ENCODE measurements around the gene USP17L13.
"Not testable (repeated sequence)": the region's sequence is repeated elsewhere in the genome, so short reads cannot be mapped to it uniquely, and the experiment has no call there.

USP17L13 gene, protein sequence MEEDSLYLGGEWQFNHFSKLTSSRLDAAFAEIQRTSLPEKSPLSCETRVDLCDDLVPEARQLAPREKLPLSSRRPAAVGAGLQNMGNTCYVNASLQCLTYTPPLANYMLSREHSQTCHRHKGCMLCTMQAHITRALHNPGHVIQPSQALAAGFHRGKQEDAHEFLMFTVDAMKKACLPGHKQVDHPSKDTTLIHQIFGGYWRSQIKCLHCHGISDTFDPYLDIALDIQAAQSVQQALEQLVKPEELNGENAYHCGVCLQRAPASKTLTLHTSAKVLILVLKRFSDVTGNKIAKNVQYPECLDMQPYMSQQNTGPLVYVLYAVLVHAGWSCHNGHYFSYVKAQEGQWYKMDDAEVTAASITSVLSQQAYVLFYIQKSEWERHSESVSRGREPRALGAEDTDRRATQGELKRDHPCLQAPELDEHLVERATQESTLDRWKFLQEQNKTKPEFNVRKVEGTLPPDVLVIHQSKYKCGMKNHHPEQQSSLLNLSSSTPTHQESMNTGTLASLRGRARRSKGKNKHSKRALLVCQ

DNA sequence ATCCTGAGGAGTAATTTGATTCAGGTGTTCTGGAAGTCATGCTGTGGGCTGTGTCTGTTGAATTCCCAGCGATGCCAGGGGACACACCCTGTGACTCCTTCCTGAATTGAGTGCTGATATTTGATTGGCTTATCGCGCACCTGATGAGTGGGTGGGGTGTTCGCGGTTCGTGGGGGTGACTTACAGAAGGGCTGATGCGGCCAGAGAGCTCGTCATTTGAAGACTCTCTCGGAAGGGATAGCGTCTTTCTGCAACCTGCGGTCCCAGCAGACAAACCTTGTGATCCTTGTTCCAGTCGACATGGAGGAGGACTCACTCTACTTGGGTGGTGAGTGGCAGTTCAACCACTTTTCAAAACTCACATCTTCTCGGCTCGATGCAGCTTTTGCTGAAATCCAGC is at the start of gene USP17L13:
Gene USP17L13 (plus strand): TSS at position 301 of the 400 bp plus-strand sequence. CDS start 0 bp downstream, at position 301.
- DNase-seq; H3K27me3 ChIP-seq (ENCODE audit: insufficient read depth, low read depth, severe bottlenecking); H3K9me3 ChIP-seq (ENCODE audit: severe bottlenecking); H3K27ac ChIP-seq; H3K4me3 ChIP-seq (ENCODE audit: low read depth, low read length); H3K36me3 ChIP-seq: not testable (repeated sequence)

DNA sequence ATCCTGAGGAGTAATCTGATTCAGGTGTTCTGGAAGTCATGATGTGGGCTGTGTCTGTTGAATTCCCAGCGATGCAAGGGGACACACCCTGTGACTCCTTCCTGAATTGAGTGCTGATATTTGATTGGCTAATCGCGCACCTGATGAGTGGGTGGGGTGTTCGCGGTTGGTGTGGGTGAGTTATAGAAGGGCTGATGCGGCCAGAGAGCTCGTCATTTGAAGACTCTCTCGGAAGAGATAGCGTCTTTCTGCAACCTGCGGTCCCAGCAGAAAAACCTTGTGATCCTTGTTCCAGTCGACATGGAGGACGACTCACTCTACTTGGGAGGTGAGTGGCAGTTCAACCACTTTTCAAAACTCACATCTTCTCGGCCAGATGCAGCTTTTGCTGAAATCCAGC is 14.3 kb upstream of the USP17L13 start, which contains the start of gene USP17L10:
Gene USP17L10 (plus strand): TSS at position 301 of the 400 bp plus-strand sequence. CDS start 0 bp downstream, at position 301.
- H3K9me3 ChIP-seq (ENCODE audit: severe bottlenecking); H3K27ac ChIP-seq; H3K36me3 ChIP-seq; H3K4me3 ChIP-seq (ENCODE audit: low read depth, low read length); DNase-seq; H3K27me3 ChIP-seq (ENCODE audit: insufficient read depth, low read depth, severe bottlenecking): not testable (repeated sequence)

DNA sequence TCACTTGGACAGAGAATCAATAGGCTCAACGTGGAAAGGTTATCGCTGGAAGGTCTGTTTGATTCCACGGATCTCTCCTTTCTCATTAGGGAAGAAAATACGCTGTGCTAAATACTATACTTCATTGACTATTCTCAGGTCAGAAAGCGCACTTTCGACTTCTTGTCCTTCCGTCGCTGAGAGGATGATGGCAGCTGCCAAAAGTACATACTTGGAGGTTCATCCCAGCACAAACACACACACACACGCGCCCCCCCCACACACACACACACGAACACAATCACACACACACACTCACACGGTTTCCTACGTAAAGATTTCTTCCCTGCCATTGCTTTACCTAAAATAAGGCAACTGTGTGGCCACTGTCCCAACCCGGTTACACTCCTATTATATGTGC is 10.0 kb upstream of the USP17L13 start:
- not testable (repeated sequence) for H3K9me3 ChIP-seq (ENCODE audit: severe bottlenecking); H3K4me3 ChIP-seq (ENCODE audit: low read depth, low read length); H3K27ac ChIP-seq; H3K36me3 ChIP-seq; DNase-seq; H3K27me3 ChIP-seq (ENCODE audit: insufficient read depth, low read depth, severe bottlenecking)

DNA sequence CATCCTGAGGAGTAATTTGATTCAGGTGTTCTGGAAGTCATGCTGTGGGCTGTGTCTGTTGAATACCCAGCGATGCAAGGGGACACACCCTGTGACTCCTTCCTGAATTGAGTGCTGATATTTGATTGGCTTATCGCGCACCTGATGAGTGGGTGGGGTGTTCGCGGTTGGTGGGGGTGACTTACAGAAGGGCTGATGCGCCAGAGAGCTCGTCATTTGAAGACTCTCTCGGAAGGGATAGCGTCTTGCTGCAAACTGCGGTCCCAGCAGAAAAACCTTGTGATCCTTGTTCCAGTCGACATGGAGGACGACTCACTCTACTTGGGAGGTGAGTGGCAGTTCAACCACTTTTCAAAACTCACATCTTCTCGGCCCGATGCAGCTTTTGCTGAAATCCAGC is 9.6 kb upstream of the USP17L13 start, which contains the start of gene USP17L11:
Gene USP17L11 (plus strand): TSS at position 301 of the 400 bp plus-strand sequence. CDS start 0 bp downstream, at position 301.
- H3K27me3 ChIP-seq (ENCODE audit: insufficient read depth, low read depth, severe bottlenecking); H3K27ac ChIP-seq; H3K36me3 ChIP-seq; DNase-seq; H3K4me3 ChIP-seq (ENCODE audit: low read depth, low read length); H3K9me3 ChIP-seq (ENCODE audit: severe bottlenecking): not testable (repeated sequence)

DNA sequence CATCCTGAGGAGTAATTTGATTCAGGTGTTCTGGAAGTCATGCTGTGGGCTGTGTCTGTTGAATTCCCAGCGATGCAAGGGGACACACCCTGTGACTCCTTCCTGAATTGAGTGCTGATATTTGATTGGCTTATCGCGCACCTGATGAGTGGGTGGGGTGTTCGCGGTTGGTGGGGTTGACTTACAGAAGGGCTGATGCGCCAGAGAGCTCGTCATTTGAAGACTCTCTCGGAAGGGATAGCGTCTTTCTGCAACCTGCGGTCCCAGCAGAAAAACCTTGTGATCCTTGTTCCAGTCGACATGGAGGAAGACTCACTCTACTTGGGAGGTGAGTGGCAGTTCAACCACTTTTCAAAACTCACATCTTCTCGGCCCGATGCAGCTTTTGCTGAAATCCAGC is 4.8 kb upstream of the USP17L13 start, which contains the start of gene USP17L12:
Gene USP17L12 (plus strand): TSS at position 301 of the 400 bp plus-strand sequence. CDS start 0 bp downstream, at position 301.
- H3K9me3 ChIP-seq (ENCODE audit: severe bottlenecking); H3K36me3 ChIP-seq; DNase-seq; H3K27ac ChIP-seq; H3K4me3 ChIP-seq (ENCODE audit: low read depth, low read length); H3K27me3 ChIP-seq (ENCODE audit: insufficient read depth, low read depth, severe bottlenecking): not testable (repeated sequence)

DNA sequence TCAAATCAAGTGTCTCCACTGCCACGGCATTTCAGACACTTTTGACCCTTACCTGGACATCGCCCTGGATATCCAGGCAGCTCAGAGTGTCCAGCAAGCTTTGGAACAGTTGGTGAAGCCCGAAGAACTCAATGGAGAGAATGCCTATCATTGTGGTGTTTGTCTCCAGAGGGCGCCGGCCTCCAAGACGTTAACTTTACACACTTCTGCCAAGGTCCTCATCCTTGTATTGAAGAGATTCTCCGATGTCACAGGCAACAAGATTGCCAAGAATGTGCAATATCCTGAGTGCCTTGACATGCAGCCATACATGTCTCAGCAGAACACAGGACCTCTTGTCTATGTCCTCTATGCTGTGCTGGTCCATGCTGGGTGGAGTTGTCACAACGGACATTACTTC is 5.6 kb downstream of the USP17L13 start:
- not testable (repeated sequence) for H3K4me3 ChIP-seq (ENCODE audit: low read depth, low read length); H3K9me3 ChIP-seq (ENCODE audit: severe bottlenecking); H3K36me3 ChIP-seq; H3K27me3 ChIP-seq (ENCODE audit: insufficient read depth, low read depth, severe bottlenecking); DNase-seq; H3K27ac ChIP-seq

DNA sequence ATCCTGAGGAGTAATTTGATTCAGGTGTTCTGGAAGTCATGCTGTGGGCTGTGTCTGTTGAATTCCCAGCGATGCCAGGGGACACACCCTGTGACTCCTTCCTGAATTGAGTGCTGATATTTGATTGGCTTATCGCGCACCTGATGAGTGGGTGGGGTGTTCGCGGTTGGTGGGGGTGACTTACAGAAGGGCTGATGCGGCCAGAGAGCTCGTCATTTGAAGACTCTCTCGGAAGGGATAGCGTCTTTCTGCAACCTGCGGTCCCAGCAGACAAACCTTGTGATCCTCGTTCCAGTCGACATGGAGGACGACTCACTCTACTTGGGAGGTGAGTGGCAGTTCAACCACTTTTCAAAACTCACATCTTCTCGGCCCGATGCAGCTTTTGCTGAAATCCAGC is 9.4 kb downstream of the USP17L13 start, which contains the start of gene USP17L15:
Gene USP17L15 (plus strand): TSS at position 301 of the 400 bp plus-strand sequence. CDS start 0 bp downstream, at position 301.
- not testable (repeated sequence) for H3K27me3 ChIP-seq (ENCODE audit: insufficient read depth, low read depth, severe bottlenecking); H3K36me3 ChIP-seq; H3K27ac ChIP-seq; DNase-seq; H3K9me3 ChIP-seq (ENCODE audit: severe bottlenecking); H3K4me3 ChIP-seq (ENCODE audit: low read depth, low read length)

DNA sequence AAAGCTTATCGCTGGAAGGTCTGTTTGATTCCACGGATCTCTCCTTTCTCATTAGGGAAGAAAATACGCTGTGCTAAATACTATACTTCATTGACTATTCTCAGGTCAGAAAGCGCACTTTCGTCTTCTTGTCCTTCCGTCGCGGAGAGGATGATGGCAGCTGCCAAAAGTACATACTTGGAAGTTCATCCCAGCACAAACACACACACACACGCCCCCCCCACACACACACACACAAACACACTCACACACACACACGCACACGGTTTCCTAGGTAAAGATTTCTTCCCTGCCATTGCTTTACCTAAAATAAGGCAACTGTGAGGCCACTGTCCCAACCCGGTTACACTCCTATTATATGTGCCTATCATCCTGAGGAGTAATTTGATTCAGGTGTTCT is 13.8 kb downstream of the USP17L13 start:
- not testable (repeated sequence) for H3K27ac ChIP-seq; H3K4me3 ChIP-seq (ENCODE audit: low read depth, low read length); H3K27me3 ChIP-seq (ENCODE audit: insufficient read depth, low read depth, severe bottlenecking); H3K9me3 ChIP-seq (ENCODE audit: severe bottlenecking); H3K36me3 ChIP-seq
- peak; percentile 13 for DNase-seq

DNA sequence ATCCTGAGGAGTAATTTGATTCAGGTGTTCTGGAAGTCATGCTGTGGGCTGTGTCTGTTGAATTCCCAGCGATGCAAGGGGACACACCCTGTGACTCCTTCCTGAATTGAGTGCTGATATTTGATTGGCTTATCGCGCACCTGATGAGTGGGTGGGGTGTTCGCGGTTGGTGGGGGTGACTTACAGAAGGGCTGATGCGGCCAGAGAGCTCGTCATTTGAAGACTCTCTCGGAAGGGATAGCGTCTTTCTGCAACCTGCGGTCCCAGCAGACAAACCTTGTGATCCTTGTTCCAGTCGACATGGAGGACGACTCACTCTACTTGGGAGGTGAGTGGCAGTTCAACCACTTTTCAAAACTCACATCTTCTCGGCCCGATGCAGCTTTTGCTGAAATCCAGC is 18.9 kb downstream of the USP17L13 start, which contains the start of gene USP17L17:
Gene USP17L17 (plus strand): TSS at position 301 of the 400 bp plus-strand sequence. CDS start 0 bp downstream, at position 301.
- H3K27me3 ChIP-seq (ENCODE audit: insufficient read depth, low read depth, severe bottlenecking); H3K36me3 ChIP-seq; DNase-seq; H3K9me3 ChIP-seq (ENCODE audit: severe bottlenecking); H3K27ac ChIP-seq; H3K4me3 ChIP-seq (ENCODE audit: low read depth, low read length): not testable (repeated sequence)

DNA sequence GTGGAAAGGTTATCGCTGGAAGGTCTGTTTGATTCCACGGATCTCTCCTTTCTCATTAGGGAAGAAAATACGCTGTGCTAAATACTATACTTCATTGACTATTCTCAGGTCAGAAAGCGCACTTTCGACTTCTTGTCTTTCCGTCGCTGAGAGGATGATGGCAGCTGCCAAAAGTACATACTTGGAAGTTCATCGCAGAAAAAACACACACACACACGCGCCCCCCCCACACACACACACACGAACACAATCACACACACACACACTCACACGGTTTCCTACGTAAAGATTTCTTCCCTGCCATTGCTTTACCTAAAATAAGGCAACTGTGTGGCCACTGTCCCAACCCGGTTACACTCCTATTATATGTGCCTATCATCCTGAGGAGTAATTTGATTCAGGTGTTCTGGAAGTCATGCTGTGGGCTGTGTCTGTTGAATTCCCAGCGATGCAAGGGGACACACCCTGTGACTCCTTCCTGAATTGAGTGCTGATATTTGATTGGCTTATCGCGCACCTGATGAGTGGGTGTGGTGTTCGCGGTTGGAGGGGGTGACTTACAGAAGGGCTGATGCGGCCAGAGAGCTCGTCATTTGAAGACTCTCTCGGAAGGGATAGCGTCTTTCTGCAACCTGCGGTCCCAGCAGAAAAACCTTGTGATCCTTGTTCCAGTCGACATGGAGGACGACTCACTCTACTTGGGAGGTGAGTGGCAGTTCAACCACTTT is 23.4 kb downstream of the USP17L13 start, which contains the start of gene USP17L18:
Gene USP17L18 (plus strand): TSS at position 678 of the 728 bp plus-strand sequence. CDS start 0 bp downstream, at position 678.
- H3K9me3 ChIP-seq (ENCODE audit: severe bottlenecking); H3K27me3 ChIP-seq (ENCODE audit: insufficient read depth, low read depth, severe bottlenecking); H3K4me3 ChIP-seq (ENCODE audit: low read depth, low read length); H3K36me3 ChIP-seq; DNase-seq; H3K27ac ChIP-seq: not testable (repeated sequence)

DNA sequence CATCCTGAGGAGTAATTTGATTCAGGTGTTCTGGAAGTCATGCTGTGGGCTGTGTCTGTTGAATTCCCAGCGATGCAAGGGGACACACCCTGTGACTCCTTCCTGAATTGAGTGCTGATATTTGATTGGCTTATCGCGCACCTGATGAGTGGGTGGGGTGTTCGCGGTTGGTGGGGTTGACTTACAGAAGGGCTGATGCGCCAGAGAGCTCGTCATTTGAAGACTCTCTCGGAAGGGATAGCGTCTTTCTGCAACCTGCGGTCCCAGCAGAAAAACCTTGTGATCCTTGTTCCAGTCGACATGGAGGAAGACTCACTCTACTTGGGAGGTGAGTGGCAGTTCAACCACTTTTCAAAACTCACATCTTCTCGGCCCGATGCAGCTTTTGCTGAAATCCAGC is 28.4 kb downstream of the USP17L13 start, which contains the start of gene USP17L19:
Gene USP17L19 (plus strand): TSS at position 301 of the 400 bp plus-strand sequence. CDS start 0 bp downstream, at position 301.
- H3K36me3 ChIP-seq; H3K9me3 ChIP-seq (ENCODE audit: severe bottlenecking); H3K4me3 ChIP-seq (ENCODE audit: low read depth, low read length); H3K27ac ChIP-seq; DNase-seq; H3K27me3 ChIP-seq (ENCODE audit: insufficient read depth, low read depth, severe bottlenecking): not testable (repeated sequence)

DNA sequence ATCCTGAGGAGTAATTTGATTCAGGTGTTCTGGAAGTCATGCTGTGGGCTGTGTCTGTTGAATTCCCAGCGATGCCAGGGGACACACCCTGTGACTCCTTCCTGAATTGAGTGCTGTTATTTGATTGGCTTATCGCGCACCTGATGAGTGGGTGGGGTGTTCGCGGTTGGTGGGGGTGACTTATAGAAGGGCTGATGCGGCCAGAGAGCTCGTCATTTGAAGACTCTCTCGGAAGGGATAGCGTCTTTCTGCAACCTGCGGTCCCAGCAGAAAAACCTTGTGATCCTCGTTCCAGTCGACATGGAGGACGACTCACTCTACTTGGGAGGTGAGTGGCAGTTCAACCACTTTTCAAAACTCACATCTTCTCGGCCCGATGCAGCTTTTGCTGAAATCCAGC is 33.1 kb downstream of the USP17L13 start, which contains the start of gene USP17L20:
Gene USP17L20 (plus strand): TSS at position 301 of the 400 bp plus-strand sequence. CDS start 0 bp downstream, at position 301.
- H3K27me3 ChIP-seq (ENCODE audit: insufficient read depth, low read depth, severe bottlenecking); H3K36me3 ChIP-seq; H3K27ac ChIP-seq; H3K4me3 ChIP-seq (ENCODE audit: low read depth, low read length); DNase-seq; H3K9me3 ChIP-seq (ENCODE audit: severe bottlenecking): not testable (repeated sequence)

DNA sequence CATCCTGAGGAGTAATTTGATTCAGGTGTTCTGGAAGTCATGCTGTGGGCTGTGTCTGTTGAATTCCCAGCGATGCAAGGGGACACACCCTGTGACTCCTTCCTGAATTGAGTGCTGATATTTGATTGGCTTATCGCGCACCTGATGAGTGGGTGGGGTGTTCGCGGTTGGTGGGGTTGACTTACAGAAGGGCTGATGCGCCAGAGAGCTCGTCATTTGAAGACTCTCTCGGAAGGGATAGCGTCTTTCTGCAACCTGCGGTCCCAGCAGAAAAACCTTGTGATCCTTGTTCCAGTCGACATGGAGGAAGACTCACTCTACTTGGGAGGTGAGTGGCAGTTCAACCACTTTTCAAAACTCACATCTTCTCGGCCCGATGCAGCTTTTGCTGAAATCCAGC is 37.9 kb downstream of the USP17L13 start, which contains the start of gene USP17L21:
Gene USP17L21 (plus strand): TSS at position 301 of the 400 bp plus-strand sequence. CDS start 0 bp downstream, at position 301.
- not testable (repeated sequence) for H3K27ac ChIP-seq; H3K27me3 ChIP-seq (ENCODE audit: insufficient read depth, low read depth, severe bottlenecking); DNase-seq; H3K9me3 ChIP-seq (ENCODE audit: severe bottlenecking); H3K4me3 ChIP-seq (ENCODE audit: low read depth, low read length); H3K36me3 ChIP-seq

Measured in WERI-Rb-1 (cell line).